Progenitor cell of endocrine pancreas (in vitro differentiated cells): ENCODE results near the gene DBT. TPM values are rescaled to one million over a fixed set of nuclear protein-coding genes. Genes with fewer than 3 reads are reported as not detected.

Experiments
- DNase-seq: peaks from one replicate; pipeline ENCODE4 v3.0.0; 2021; ENCODE audit warnings: low spot score; ENCODE audit not compliant: unreplicated experiment
- H3K27ac Mint-ChIP-seq: 2 replicates; pipeline ENCODE4 v1.8.0; 2021; ENCODE audit warnings: mild to moderate bottlenecking, moderate library complexity, mixed read lengths
- H3K27me3 Mint-ChIP-seq: 2 replicates; pipeline ENCODE4 v1.8.0; 2021; ENCODE audit warnings: mixed read lengths
- H3K36me3 Mint-ChIP-seq: 2 replicates; pipeline ENCODE4 v1.8.0; 2022; ENCODE audit warnings: mixed read lengths; ENCODE audit not compliant: insufficient read depth
- H3K4me1 Mint-ChIP-seq: 2 replicates; pipeline ENCODE4 v1.8.0; 2021; ENCODE audit warnings: low read depth, mixed read lengths
- H3K4me3 Mint-ChIP-seq: 2 replicates; pipeline ENCODE4 v1.8.0; 2021; ENCODE audit warnings: low read depth, mild to moderate bottlenecking, moderate library complexity, mixed read lengths
- H3K9me3 Mint-ChIP-seq: 2 replicates; pipeline ENCODE4 v1.8.0; 2021; ENCODE audit warnings: low read depth, mixed read lengths
- total RNA-seq: library from RNA; stranded (reverse); gene quantifications from 2 replicates; pipeline ENCODE4 v1.2.1, GENCODE V29; 2021
- TF ChIP-seq, protein P1 (sequence below): fragments of 200-600 bp; sonication (generic); IDR thresholded peaks from one replicate; pipeline ENCODE4 v1.5.0; 2021; ENCODE audit warnings: antibody characterized with exemption, mild to moderate bottlenecking; ENCODE audit not compliant: unreplicated experiment

Gene DBT
- total RNA-seq, 1 donor from 2014 or later: 20.4 TPM

- Mint-ChIP-seq H3K4me1 (peaks cover 18% of the 10 kb centered on the region), H3K36me3 (no peaks in the 10 kb centered on the region), H3K9me3 (no peaks in the 10 kb centered on the region), H3K27ac (no peak overlapping the region), H3K4me3 (no peak overlapping the region), H3K27me3 (no peaks in the 10 kb centered on the region)
- TF ChIP-seq, protein P1, sequence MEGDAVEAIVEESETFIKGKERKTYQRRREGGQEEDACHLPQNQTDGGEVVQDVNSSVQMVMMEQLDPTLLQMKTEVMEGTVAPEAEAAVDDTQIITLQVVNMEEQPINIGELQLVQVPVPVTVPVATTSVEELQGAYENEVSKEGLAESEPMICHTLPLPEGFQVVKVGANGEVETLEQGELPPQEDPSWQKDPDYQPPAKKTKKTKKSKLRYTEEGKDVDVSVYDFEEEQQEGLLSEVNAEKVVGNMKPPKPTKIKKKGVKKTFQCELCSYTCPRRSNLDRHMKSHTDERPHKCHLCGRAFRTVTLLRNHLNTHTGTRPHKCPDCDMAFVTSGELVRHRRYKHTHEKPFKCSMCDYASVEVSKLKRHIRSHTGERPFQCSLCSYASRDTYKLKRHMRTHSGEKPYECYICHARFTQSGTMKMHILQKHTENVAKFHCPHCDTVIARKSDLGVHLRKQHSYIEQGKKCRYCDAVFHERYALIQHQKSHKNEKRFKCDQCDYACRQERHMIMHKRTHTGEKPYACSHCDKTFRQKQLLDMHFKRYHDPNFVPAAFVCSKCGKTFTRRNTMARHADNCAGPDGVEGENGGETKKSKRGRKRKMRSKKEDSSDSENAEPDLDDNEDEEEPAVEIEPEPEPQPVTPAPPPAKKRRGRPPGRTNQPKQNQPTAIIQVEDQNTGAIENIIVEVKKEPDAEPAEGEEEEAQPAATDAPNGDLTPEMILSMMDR: no peak
- no peak for DNase-seq
These were observed 630 bp upstream of the DBT start for GRCh38 chr1:100250264-100250663.

DNA sequence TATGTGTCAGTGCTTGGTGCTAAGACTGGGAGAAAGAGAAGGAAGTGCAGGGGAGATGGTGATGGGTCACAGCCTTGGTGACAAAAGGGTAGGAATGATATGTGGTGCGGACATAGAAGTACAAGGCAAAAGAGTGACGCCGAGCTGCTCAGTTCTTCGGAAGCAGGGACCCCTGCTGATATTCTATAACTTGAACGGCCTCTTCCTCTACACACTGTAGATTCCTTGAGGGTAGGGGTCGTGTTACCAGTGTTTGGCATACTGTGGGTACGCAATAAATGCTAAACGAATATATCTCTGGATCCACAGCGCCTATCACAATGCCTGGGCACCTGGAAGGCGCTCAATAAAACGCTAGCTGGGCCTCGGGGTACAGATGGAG lies 488 bp downstream of the DBT start:
- H3K4me3 Mint-ChIP-seq: no peak overlapping the region
- H3K27me3 Mint-ChIP-seq: no peaks in the 10 kb centered on the region
- H3K27ac Mint-ChIP-seq: no peak overlapping the region
- DNase-seq: no peak
- TF ChIP-seq, protein P1: no peak
- peaks cover 18% of the 10 kb centered on the region for H3K4me1 Mint-ChIP-seq
- H3K9me3 Mint-ChIP-seq: no peaks in the 10 kb centered on the region
- H3K36me3 Mint-ChIP-seq: no peaks in the 10 kb centered on the region

GRCh38 chr1:100246738-100247137 lies 2.9 kb downstream of the DBT start:
- H3K9me3 Mint-ChIP-seq: no peaks in the 10 kb centered on the region
- H3K27ac Mint-ChIP-seq: no peak overlapping the region
- H3K27me3 Mint-ChIP-seq: no peaks in the 10 kb centered on the region
- TF ChIP-seq, protein P1: no peak
- H3K36me3 Mint-ChIP-seq: no peaks in the 10 kb centered on the region
- H3K4me1 Mint-ChIP-seq: peaks cover 5% of the 10 kb centered on the region
- no peak for DNase-seq
- H3K4me3 Mint-ChIP-seq: peak overlapping the region; percentile 32

DNA sequence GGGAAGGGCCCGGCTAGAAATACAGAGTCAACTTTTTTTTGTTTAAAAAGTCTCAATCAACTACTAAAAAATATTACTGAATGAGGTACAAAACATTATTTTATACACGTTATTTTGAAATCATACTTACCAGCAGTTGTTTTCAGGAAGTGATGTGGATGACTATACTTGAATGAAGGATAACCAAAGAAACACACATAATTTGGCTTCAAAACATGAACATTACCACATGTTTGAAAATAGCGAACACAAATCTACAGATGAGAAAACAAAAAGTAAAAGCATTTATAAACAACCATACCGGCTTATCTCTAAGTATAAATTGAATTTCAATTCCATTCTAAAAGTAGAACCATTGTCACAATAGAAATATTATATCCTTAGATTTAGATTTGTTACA lies 9.0 kb downstream of the DBT start:
- TF ChIP-seq, protein P1: no peak
- H3K4me1 Mint-ChIP-seq: no peaks in the 10 kb centered on the region
- no peaks in the 10 kb centered on the region for H3K9me3 Mint-ChIP-seq
- H3K4me3 Mint-ChIP-seq: no peak overlapping the region
- H3K27me3 Mint-ChIP-seq: no peaks in the 10 kb centered on the region
- no peak overlapping the region for H3K27ac Mint-ChIP-seq
- no peak for DNase-seq
- H3K36me3 Mint-ChIP-seq: peaks cover 9% of the 10 kb centered on the region

DNA sequence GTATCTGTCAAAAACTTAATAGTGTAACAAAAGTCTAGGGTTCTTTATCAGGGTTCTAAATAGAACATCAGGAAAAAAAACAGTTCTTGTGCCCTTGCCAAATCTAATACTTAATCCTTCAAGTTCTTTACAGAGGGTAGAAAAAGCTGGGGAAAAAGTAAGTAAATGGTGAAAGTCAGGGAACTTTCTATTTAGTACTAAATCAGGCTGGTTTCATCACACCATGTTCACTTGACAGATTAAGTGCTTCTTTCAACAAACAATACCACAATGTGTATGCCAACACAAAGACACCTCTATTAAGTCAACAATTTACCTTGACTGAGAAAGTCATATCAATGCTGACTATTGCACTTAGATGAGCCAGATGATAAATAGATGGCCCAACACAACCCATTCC lies 9.7 kb downstream of the DBT start:
- Mint-ChIP-seq H3K27ac (peak overlapping the region; percentile 75), H3K36me3 (peaks cover 9% of the 10 kb centered on the region), H3K27me3 (no peaks in the 10 kb centered on the region), H3K9me3 (no peaks in the 10 kb centered on the region), H3K4me1 (no peaks in the 10 kb centered on the region), H3K4me3 (no peak overlapping the region)
- TF ChIP-seq, protein P1: no peak
- no peak for DNase-seq
